ENCODE results near the gene LPCAT3.
"Not testable (repeated sequence)": the region's sequence is repeated elsewhere in the genome, so short reads cannot be mapped to it uniquely, and the experiment has no call there.

Gene LPCAT3

GRCh38 chr12:7018350-7019042, at the start of gene LPCAT3:
LPCAT3 (minus strand) TSS chr12:7018476; CDS start chr12:7018424, 52 bp downstream.
- DNase-seq = peak; percentile 91

- DNase-seq = no peak
These were observed 48.8 kb upstream of the LPCAT3 start for GRCh38 chr12:7067096-7067495.

GRCh38 chr12:7066596-7066995, 48.3 kb upstream of the LPCAT3 start:
- DNase-seq = no peak

- DNase-seq = no peak
These were observed 46.9 kb upstream of the LPCAT3 start for GRCh38 chr12:7065073-7065623.

- no peak for DNase-seq
These were observed 46.2 kb upstream of the LPCAT3 start for GRCh38 chr12:7064516-7064915.

GRCh38 chr12:7061596-7061995, 43.3 kb upstream of the LPCAT3 start:
- DNase-seq = no peak

- DNase-seq = no peak
These were observed 42.9 kb upstream of the LPCAT3 start for GRCh38 chr12:7061138-7061537.

GRCh38 chr12:7060353-7060954, 42.2 kb upstream of the LPCAT3 start, which contains the start of gene C1S:
C1S (plus strand) TSS chr12:7060718; CDS start chr12:7061913, 1,195 bp downstream.
- no peak for DNase-seq

- DNase-seq = no peak
These were observed 41.5 kb upstream of the LPCAT3 start for GRCh38 chr12:7059780-7060179.

- DNase-seq = no peak
These were observed 40.6 kb upstream of the LPCAT3 start for GRCh38 chr12:7058850-7059395.

- no peak for DNase-seq
These were observed 40.0 kb upstream of the LPCAT3 start for GRCh38 chr12:7058163-7058845.

GRCh38 chr12:7055736-7056135, 37.5 kb upstream of the LPCAT3 start:
- DNase-seq = not testable (repeated sequence)

- no peak for DNase-seq
These were observed 36.6 kb upstream of the LPCAT3 start for GRCh38 chr12:7054925-7055324.

- not testable (repeated sequence) for DNase-seq
These were observed 31.7 kb upstream of the LPCAT3 start for GRCh38 chr12:7049973-7050372.

GRCh38 chr12:7049445-7049951, 31.2 kb upstream of the LPCAT3 start:
- DNase-seq = not testable (repeated sequence)

- DNase-seq = no peak
These were observed 29.0 kb upstream of the LPCAT3 start for GRCh38 chr12:7047306-7047705.

GRCh38 chr12:7046383-7047105, 28.3 kb upstream of the LPCAT3 start:
- no peak for DNase-seq

- DNase-seq = no peak
These were observed 27.6 kb upstream of the LPCAT3 start for GRCh38 chr12:7045913-7046312.

GRCh38 chr12:7042842-7043241, 24.6 kb upstream of the LPCAT3 start:
- peak; percentile 26 for DNase-seq

GRCh38 chr12:7039403-7039802, 21.1 kb upstream of the LPCAT3 start:
- DNase-seq = no peak

GRCh38 chr12:7038591-7038990, 20.3 kb upstream of the LPCAT3 start:
- DNase-seq = no peak

- not testable (repeated sequence) for DNase-seq
These were observed 19.1 kb upstream of the LPCAT3 start for GRCh38 chr12:7037411-7037810.
